Measurements from ENCODE around the gene RHOBTB1. TPM values are rescaled to one million over a fixed set of nuclear protein-coding genes. Genes with fewer than 3 reads are reported as not detected.

The RHOBTB1 gene
- total and polyA plus RNA-seq, 9 of the 15 experiments (the other 6 are each of a cell fraction or from before 2014, with no cell fraction given): 1.7 to 11.7 (median 9.3) TPM

GRCh38 chr10:60943316-60944057, 498 bp downstream of the RHOBTB1 start (continued):
- TF ChIP-seq SAP30 (IDR thresholded peaks at IDR 0.05; ENCODE audit: borderline replicate concordance, insufficient read depth, low read depth, low read length, poor library complexity, severe bottlenecking) (peak; percentile 32), TFAP4 (CRISPR knock-in tag; IDR thresholded peaks at IDR 0.05; ENCODE audit: borderline replicate concordance) (no peak), ZMIZ1 (IDR thresholded peaks at IDR 0.05; ENCODE audit: low read depth in 2 of 2, low read length in 2 of 2) (peak in 1 of 2 experiments; percentile 25; a peak in 1 of 4 replicates), MAFG (tag; conservative IDR thresholded peaks at IDR 0.05) (no peak), ZNF655 (CRISPR knock-in tag; IDR thresholded peaks at IDR 0.05) (no peak), BRF1 (IDR thresholded peaks at IDR 0.05; ENCODE audit: borderline replicate concordance, extremely low read depth, insufficient read length) (no peak), ZNF175 (CRISPR knock-in tag; IDR thresholded peaks at IDR 0.05; ENCODE audit: low read depth) (no peak), YY1 (IDR thresholded peaks at IDR 0.05; ENCODE audit: borderline replicate concordance in 1 of 3, control insufficient read depth in 1 of 3, extremely low read depth in 1 of 3, insufficient read depth in 3 of 3, insufficient read length in 1 of 3, insufficient replicate concordance in 2 of 3, low read depth in 1 of 3, low read length in 2 of 3) (peak in 1 of 3 experiments; percentile 37), ZNF384 (IDR thresholded peaks at IDR 0.05; ENCODE audit: low read depth, low read length) (no peak), ZBTB43 (CRISPR knock-in tag; IDR thresholded peaks at IDR 0.05) (peak; percentile 63; the same call in 1 of the 2 replicates), KHSRP (IDR thresholded peaks at IDR 0.05) (no peak), RFX1 (IDR thresholded peaks at IDR 0.05) (peak; percentile 91), BCLAF1 (IDR thresholded peaks at IDR 0.05; ENCODE audit: borderline replicate concordance in 1 of 2, control insufficient read depth in 1 of 2, low read depth in 2 of 2, low read length in 1 of 2) (0 out of 4 replicates have a peak, but pooled peaks of 1 of the 2 experiments have one; percentile 7), KDM1A (IDR thresholded peaks at IDR 0.05) (no peak)

Measured in K562 (cell line).